Keratinocyte (primary cell): Measurements from ENCODE around the gene GARRE1.

ENCODE experiments used
- CTCF ChIP-seq, 3 experiments: IDR thresholded peaks in 1 of 3; conservative IDR thresholded peaks in 1 of 3; optimal IDR thresholded peaks in 1 of 3; 2 replicates in 2 of 3; 3 replicates in 1 of 3; pipeline versions ENCODE3 to v1.5.1; 2011; ENCODE audit warnings: low read length in 3 of 3, mild to moderate bottlenecking in 3 of 3, moderate library complexity in 2 of 3, control low read depth in 1 of 3, inconsistent platforms in 1 of 3; ENCODE audit not compliant: insufficient read depth in 2 of 3; ENCODE audit errors: extremely low read depth in 1 of 3
- EZH2 ChIP-seq: IDR thresholded peaks from one replicate; pipeline ENCODE4 v1.6.1; 2012; ENCODE audit warnings: inconsistent platforms, mild to moderate bottlenecking, low read length, moderate library complexity

GRCh38 chr19:34237283-34237682, 17.1 kb upstream of the GARRE1 start:
- TF ChIP-seq CTCF (optimal IDR thresholded peaks at IDR 0.05 in 1 of 3, IDR thresholded peaks at IDR 0.05 in 1 of 3, conservative IDR thresholded peaks at IDR 0.05 in 1 of 3; ENCODE audit: extremely low read depth in 1 of 3, insufficient read depth in 2 of 3, low read length in 3 of 3) (no peak), EZH2 (no peak)
